ENCODE data around the gene PAX9.
A peak's percentile ranks its signal among the peaks of the same experiment; 100 is the strongest.

Gene PAX9

GRCh38 chr14:36653962-36654793 is 7.5 kb upstream of the PAX9 start:
- TF ChIP-seq ZFP30 (CRISPR knock-in tag; IDR thresholded peaks at IDR 0.05) (no peak), CSDC2 (CRISPR knock-in tag; IDR thresholded peaks at IDR 0.05) (no peak), TSHZ2 (CRISPR knock-in tag; IDR thresholded peaks at IDR 0.05) (no peak), ZNF565 (CRISPR knock-in tag; conservative IDR thresholded peaks at IDR 0.05; ENCODE audit: low read depth) (no peak), GLIS3 (CRISPR knock-in tag; IDR thresholded peaks at IDR 0.05) (no peak)
- no peak for ATAC-seq

DNA sequence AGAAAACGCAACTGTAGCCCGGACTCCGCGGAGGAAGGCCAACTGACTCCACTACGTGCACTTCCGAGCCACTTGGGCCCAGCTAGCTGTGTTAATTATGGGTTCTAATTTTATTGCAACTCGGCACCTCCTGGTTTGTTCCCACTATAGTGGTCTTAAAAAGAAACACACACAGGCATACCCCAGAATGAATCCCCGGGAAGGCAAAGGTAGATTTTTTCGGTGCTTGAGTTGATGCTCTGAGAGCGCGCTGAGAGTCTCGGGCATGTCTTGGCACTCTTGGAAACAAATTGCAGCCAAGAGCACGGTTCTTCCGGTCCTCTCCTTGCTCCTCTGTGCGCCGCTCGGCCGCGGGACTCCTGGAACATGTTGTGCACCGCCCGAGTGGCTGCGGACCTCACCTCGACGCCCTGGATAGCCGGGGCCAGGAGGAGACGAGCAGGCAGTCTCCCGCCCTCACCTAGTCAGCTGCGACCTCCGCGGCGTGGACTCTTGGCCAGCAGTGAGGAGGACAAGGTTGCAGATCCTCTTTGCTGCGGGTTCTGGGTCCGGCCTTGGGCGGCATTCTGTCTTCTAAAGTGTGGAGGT is 6.8 kb upstream of the PAX9 start:
- TF ChIP-seq CREB5 (CRISPR knock-in tag; IDR thresholded peaks at IDR 0.05; ENCODE audit: low read depth) = no peak
- TF ChIP-seq ZFP3 (CRISPR knock-in tag; IDR thresholded peaks at IDR 0.05) = no peak
- TF ChIP-seq GLIS3 (CRISPR knock-in tag; IDR thresholded peaks at IDR 0.05) = no peak
- no peak for TF ChIP-seq ISL1 (CRISPR knock-in tag; IDR thresholded peaks at IDR 0.05)
- ATAC-seq = no peak

GRCh38 chr14:36655571-36655962 is 6.1 kb upstream of the PAX9 start:
- ATAC-seq = no peak
- TF ChIP-seq PATZ1 (CRISPR knock-in tag; IDR thresholded peaks at IDR 0.05; ENCODE audit: borderline replicate concordance) = no peak
- no peak for TF ChIP-seq ZNF8 (CRISPR knock-in tag; IDR thresholded peaks at IDR 0.05)
- no peak for TF ChIP-seq TOX (CRISPR knock-in tag; IDR thresholded peaks at IDR 0.05; ENCODE audit: borderline replicate concordance)

DNA sequence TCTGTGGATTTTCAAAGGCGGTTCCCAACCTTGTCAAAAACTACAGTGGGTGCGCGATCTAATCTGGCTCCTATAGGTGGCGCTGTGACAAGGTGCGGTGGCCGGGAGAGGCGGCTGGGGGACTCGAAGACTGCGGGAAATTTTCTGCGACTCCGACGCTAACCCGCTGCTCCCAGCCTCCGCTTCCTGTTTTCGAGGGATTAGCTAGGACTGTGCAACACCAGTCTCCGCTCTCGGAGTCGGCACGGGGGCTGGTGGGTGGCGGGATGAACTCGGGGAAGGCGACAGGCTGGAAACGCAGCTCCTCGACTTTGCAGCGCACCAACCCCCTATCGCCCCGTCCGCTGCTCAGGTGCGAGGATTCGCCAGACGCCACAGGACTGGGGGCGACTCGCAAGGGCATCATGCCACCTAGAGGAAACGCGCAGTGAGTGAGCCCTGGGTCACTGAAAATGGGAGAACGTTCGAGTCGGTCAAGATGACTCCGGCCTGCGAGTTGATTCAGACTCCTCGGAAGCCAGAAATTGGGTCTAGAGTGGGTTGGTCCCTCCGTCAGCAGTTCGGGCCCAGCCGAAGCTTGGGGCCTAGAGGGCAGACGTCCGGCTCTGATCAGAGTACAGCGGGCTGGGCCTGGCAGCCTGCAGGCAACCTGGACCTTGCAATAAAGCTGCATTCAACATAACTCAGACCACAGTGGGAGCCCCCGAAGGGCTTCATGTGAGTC is 5.5 kb upstream of the PAX9 start:
- peak; percentile 59 for ATAC-seq
- no peak for TF ChIP-seq ZNF70 (CRISPR knock-in tag; IDR thresholded peaks at IDR 0.05)
- no peak for TF ChIP-seq BACH2 (CRISPR knock-in tag; IDR thresholded peaks at IDR 0.05; ENCODE audit: borderline replicate concordance)
- TF ChIP-seq CSDC2 (CRISPR knock-in tag; IDR thresholded peaks at IDR 0.05) = no peak
- TF ChIP-seq ZC3H10 (CRISPR knock-in tag; IDR thresholded peaks at IDR 0.05) = no peak
- TF ChIP-seq TSHZ2 (CRISPR knock-in tag; IDR thresholded peaks at IDR 0.05) = no peak
- no peak for TF ChIP-seq OSR1 (CRISPR knock-in tag; IDR thresholded peaks at IDR 0.05)
- no peak for TF ChIP-seq RARB (CRISPR knock-in tag; IDR thresholded peaks at IDR 0.05)
- TF ChIP-seq POU6F1 (CRISPR knock-in tag; IDR thresholded peaks at IDR 0.05; ENCODE audit: borderline replicate concordance, low read depth) = no peak

All from SK-N-SH treated with all-trans-retinoic acid at 6 μM for 48 hours (cell line).